Gastroesophageal sphincter (tissue), 3 donors: ENCODE data around the gene KCNT1.

ENCODE experiments used
- EP300 ChIP-seq: sonication (generic); formaldehyde crosslinking; IDR thresholded peaks from one replicate; pipeline ENCODE4 v1.6.1; 2017; ENCODE audit warnings: antibody characterized with exemption, mild to moderate bottlenecking
- POLR2A ChIP-seq, 2 donors: fragments of 450-650 bp; IDR thresholded peaks; one replicate each; pipeline ENCODE4 v1.6.1; 2017; ENCODE audit warnings: antibody characterized with exemption in 2 of 2, mild to moderate bottlenecking in 2 of 2, moderate library complexity in 1 of 2
- POLR2AphosphoS5 ChIP-seq: sonication (generic); formaldehyde crosslinking; IDR thresholded peaks from one replicate; pipeline ENCODE4 v1.6.1; 2017; ENCODE audit warnings: antibody characterized with exemption
- TF ChIP-seq, protein P1 (sequence below), 4 experiments: fragments of 200-600 bp in 2 of 4; fragments of 450-650 bp in 2 of 4; sonication (generic) in 1 of 4; IDR thresholded peaks; one replicate each; pipeline ENCODE4 v1.5.1; 2017 to 2019; ENCODE audit warnings: antibody characterized with exemption in 4 of 4, mild to moderate bottlenecking in 2 of 4, moderate library complexity in 2 of 4

DNA sequence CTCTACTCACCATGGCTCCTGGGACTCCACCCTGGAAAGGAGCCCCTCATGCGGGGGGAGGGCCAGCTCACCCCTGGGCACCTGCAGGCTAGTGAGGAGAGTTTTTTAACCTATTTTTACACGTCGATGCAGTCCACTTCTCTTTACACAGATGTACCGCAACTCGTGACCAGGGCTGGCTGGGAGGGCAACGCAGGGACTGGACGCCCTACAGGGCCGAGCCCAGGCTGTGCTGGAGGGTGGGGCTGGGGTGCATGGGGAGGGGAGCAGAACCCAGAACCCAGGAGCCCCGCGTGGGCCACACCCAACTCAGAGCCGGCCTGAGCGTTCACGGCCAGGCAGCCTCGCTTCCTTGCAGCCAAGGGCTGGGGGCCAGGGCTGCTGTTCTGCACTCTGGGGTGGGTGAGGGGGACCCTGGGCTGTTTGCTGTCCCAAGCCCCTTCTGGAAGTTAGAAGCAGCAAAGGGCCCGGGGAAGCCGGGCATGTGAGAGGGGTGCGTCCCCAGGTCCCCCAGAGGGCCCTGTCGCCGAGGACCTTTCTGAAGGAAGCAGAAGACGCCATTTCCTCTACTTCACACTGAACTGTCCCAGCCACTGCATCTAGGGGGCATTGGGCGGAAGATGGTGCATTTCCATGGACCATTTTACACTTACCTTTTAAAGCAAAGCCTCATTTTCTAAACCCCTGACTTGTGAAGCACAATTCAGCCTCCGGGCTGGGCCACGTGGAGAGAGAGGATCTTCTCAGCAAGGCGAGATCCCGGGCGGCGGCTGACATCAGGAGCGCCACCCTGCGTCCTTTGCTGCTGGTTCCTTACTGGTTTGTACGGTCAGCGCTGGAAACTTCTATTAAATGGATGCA lies 90.5 kb downstream of the KCNT1 start:
- TF ChIP-seq POLR2AphosphoS5 (no peak), EP300 (no peak), POLR2A (IDR thresholded peaks at IDR 0.05) (no peak)
- TF ChIP-seq, protein P1, sequence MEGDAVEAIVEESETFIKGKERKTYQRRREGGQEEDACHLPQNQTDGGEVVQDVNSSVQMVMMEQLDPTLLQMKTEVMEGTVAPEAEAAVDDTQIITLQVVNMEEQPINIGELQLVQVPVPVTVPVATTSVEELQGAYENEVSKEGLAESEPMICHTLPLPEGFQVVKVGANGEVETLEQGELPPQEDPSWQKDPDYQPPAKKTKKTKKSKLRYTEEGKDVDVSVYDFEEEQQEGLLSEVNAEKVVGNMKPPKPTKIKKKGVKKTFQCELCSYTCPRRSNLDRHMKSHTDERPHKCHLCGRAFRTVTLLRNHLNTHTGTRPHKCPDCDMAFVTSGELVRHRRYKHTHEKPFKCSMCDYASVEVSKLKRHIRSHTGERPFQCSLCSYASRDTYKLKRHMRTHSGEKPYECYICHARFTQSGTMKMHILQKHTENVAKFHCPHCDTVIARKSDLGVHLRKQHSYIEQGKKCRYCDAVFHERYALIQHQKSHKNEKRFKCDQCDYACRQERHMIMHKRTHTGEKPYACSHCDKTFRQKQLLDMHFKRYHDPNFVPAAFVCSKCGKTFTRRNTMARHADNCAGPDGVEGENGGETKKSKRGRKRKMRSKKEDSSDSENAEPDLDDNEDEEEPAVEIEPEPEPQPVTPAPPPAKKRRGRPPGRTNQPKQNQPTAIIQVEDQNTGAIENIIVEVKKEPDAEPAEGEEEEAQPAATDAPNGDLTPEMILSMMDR (IDR thresholded peaks at IDR 0.05) = no peak
